Panc1 (cell line): ENCODE measurements around the gene CLK4. TPM values are rescaled to one million over a fixed set of nuclear protein-coding genes. Genes with fewer than 3 reads are reported as not detected.

Source experiments
- ATAC-seq: fragments of 200-7000 bp; cut with Tn5 transposase; 2 replicates; pipeline ENCODE4 v1.9.1; 2020; ENCODE audit warnings: mild to moderate bottlenecking, moderate library complexity
- BruUV-seq: library from RNA; stranded (reverse); fragments of 400-500 nt; replicated peaks from 2 replicates; lab custom pipeline; 2021; lab: Mats Ljungman, UMichigan
- CTCF ChIA-PET: fragments of 300-600 bp; sonication (Branson Sonifier 250); formaldehyde crosslinking; loops from one replicate; lab custom pipeline; 2022; ENCODE audit warnings: antibody characterized with exemption; lab: Charles Lee
- POLR2A ChIA-PET: fragments of 300-600 bp; sonication (Branson Sonifier 250); formaldehyde crosslinking; loops from one replicate; lab custom pipeline; 2022; ENCODE audit warnings: antibody characterized with exemption; lab: Charles Lee
- DNase-seq: peaks from one replicate; pipeline ENCODE4 v3.0.0-alpha.2; 2010; ENCODE audit warnings: low read depth, low spot score
- H3K27ac ChIP-seq: 2 replicates; pipeline ENCODE4 v1.5.1; 2011; ENCODE audit warnings: mild to moderate bottlenecking, low read length, inconsistent platforms
- H3K27me3 ChIP-seq: fragments of 200-500 bp; sonication (Bioruptor generic); 2 replicates; pipeline ENCODE4 v1.6.0; 2014; ENCODE audit warnings: low read length, inconsistent platforms; ENCODE audit not compliant: control insufficient read depth, insufficient read depth
- H3K36me3 ChIP-seq: fragments of 200-500 bp; sonication (Bioruptor generic); 2 replicates; pipeline ENCODE4 v1.5.1; 2014; ENCODE audit warnings: inconsistent platforms, mild to moderate bottlenecking, low read length, moderate library complexity; ENCODE audit not compliant: control insufficient read depth, insufficient read depth
- H3K4me1 ChIP-seq: 2 replicates; pipeline ENCODE4 v1.5.1; 2011; ENCODE audit warnings: inconsistent platforms, mild to moderate bottlenecking, low read length, moderate library complexity; ENCODE audit not compliant: control insufficient read depth, insufficient read depth
- H3K4me3 ChIP-seq, 2 experiments: 2 replicates each; pipeline ENCODE4 v1.5.1; 2011 to 2012; ENCODE audit warnings: low read depth in 2 of 2, low read length in 2 of 2, mild to moderate bottlenecking in 2 of 2, inconsistent platforms in 1 of 2, moderate library complexity in 1 of 2
- H3K9me3 ChIP-seq: fragments of 200-500 bp; sonication (Bioruptor generic); 2 replicates; pipeline ENCODE4 v1.5.1; 2014; ENCODE audit warnings: low read depth, mild to moderate bottlenecking, inconsistent platforms, low read length, moderate library complexity; ENCODE audit not compliant: control insufficient read depth, insufficient read depth
- CTCF ChIP-seq: fragments of 450-650 bp; IDR thresholded peaks from 2 replicates; pipeline ENCODE4 v1.5.1; 2017; ENCODE audit warnings: mild to moderate bottlenecking
- POLR2AphosphoS5 ChIP-seq: IDR thresholded peaks from 2 replicates; pipeline ENCODE4 v1.6.1; 2012; ENCODE audit warnings: mild to moderate bottlenecking, low read depth, low read length, moderate library complexity
- SIN3A ChIP-seq: IDR thresholded peaks from 2 replicates; pipeline ENCODE4 v1.6.1; 2012; ENCODE audit warnings: low read depth, mild to moderate bottlenecking, low read length, moderate library complexity, borderline replicate concordance; ENCODE audit not compliant: insufficient read depth
- TCF7L2 ChIP-seq: IDR thresholded peaks from 2 replicates; pipeline ENCODE4 v1.6.1; 2011; ENCODE audit warnings: mild to moderate bottlenecking, low read depth, low read length, inconsistent platforms
- in situ Hi-C: cut with HindIII; loops from 2 replicates; pipeline ENCODE4 v1.10.0; 2016; ENCODE audit warnings: low sequenced_read_pairs, low pct_unique_long_range_greater_than_20kb
- intact Hi-C: fragments of 100-400 bp; cut with micrococcal nuclease; formaldehyde crosslinking; loops from one replicate; pipeline ENCODE4 v1.10.0; 2022; ENCODE audit not compliant: unreplicated experiment
- total RNA-seq: library from RNA; stranded (reverse); gene quantifications from one replicate; pipeline ENCODE4 v1.2.1, GENCODE V29; 2021; ENCODE audit not compliant: unreplicated experiment
- TF ChIP-seq, protein P1 (sequence below), 2 experiments: IDR thresholded peaks; 2 replicates each; pipeline ENCODE4 v1.6.1; 2011 to 2012; ENCODE audit warnings: low read depth in 2 of 2, control low read depth in 1 of 2, low read length in 1 of 2, mild to moderate bottlenecking in 1 of 2, moderate library complexity in 1 of 2; ENCODE audit not compliant: insufficient read depth in 1 of 2

The CLK4 gene
- total RNA-seq, 1 experiment from 2014 or later = 23.4 TPM

GRCh38 chr5:178664141-178664540 lies 37.3 kb upstream of the CLK4 start:
- no peak overlapping the region for H3K4me3 ChIP-seq
- no peaks in the 10 kb centered on the region for H3K4me1 ChIP-seq
- no TSS peak for BruUV-seq
- in situ Hi-C loops (no loop called here), intact Hi-C loops (no loop called here)
- no peaks in the 10 kb centered on the region for H3K36me3 ChIP-seq
- DNase-seq = no peak
- ChIA-PET CTCF (no interaction called here), POLR2A (no interaction called here)
- no peaks in the 10 kb centered on the region for H3K9me3 ChIP-seq
- no peaks in the 10 kb centered on the region for H3K27me3 ChIP-seq
- TF ChIP-seq, protein P1, sequence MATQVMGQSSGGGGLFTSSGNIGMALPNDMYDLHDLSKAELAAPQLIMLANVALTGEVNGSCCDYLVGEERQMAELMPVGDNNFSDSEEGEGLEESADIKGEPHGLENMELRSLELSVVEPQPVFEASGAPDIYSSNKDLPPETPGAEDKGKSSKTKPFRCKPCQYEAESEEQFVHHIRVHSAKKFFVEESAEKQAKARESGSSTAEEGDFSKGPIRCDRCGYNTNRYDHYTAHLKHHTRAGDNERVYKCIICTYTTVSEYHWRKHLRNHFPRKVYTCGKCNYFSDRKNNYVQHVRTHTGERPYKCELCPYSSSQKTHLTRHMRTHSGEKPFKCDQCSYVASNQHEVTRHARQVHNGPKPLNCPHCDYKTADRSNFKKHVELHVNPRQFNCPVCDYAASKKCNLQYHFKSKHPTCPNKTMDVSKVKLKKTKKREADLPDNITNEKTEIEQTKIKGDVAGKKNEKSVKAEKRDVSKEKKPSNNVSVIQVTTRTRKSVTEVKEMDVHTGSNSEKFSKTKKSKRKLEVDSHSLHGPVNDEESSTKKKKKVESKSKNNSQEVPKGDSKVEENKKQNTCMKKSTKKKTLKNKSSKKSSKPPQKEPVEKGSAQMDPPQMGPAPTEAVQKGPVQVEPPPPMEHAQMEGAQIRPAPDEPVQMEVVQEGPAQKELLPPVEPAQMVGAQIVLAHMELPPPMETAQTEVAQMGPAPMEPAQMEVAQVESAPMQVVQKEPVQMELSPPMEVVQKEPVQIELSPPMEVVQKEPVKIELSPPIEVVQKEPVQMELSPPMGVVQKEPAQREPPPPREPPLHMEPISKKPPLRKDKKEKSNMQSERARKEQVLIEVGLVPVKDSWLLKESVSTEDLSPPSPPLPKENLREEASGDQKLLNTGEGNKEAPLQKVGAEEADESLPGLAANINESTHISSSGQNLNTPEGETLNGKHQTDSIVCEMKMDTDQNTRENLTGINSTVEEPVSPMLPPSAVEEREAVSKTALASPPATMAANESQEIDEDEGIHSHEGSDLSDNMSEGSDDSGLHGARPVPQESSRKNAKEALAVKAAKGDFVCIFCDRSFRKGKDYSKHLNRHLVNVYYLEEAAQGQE (IDR thresholded peaks at IDR 0.05; ENCODE audit: insufficient read depth in 1 of 2, low read depth in 2 of 2, low read length in 1 of 2) = no peak
- TF ChIP-seq CTCF = no peak
- no peak for TF ChIP-seq SIN3A
- TF ChIP-seq TCF7L2 = no peak
- TF ChIP-seq POLR2AphosphoS5 = no peak
- ATAC-seq = no peak
- no peak overlapping the region for H3K27ac ChIP-seq

GRCh38 chr5:178662541-178662860 lies 35.7 kb upstream of the CLK4 start:
- no peaks in the 10 kb centered on the region for H3K4me1 ChIP-seq
- no TSS peak for BruUV-seq
- H3K27ac ChIP-seq = no peak overlapping the region
- H3K4me3 ChIP-seq = no peak overlapping the region
- ChIA-PET POLR2A (no interaction called here), CTCF (interaction anchor here (0.7 kb wide), 1 partner anchor 335 kb away, joined by 3 read pairs; no protein-coding TSS in a partner anchor)
- no peaks in the 10 kb centered on the region for H3K9me3 ChIP-seq
- TF ChIP-seq POLR2AphosphoS5 (no peak), SIN3A (no peak), TCF7L2 (no peak), CTCF (no peak)
- TF ChIP-seq, protein P1 (IDR thresholded peaks at IDR 0.05; ENCODE audit: insufficient read depth in 1 of 2, low read depth in 2 of 2, low read length in 1 of 2) = no peak
- intact Hi-C loops (no loop called here), in situ Hi-C loops (no loop called here)
- no peak for ATAC-seq
- DNase-seq = no peak
- no peaks in the 10 kb centered on the region for H3K36me3 ChIP-seq
- H3K27me3 ChIP-seq = no peaks in the 10 kb centered on the region
